COLO668 (cell line): ENCODE data around the gene TGM3.

Experiments
- DNase-seq: peaks from one replicate; lab custom pipeline; 2025; ENCODE audit not compliant: unreplicated experiment; lab: John Stamatoyannopoulos, UW

Gene TGM3

DNA sequence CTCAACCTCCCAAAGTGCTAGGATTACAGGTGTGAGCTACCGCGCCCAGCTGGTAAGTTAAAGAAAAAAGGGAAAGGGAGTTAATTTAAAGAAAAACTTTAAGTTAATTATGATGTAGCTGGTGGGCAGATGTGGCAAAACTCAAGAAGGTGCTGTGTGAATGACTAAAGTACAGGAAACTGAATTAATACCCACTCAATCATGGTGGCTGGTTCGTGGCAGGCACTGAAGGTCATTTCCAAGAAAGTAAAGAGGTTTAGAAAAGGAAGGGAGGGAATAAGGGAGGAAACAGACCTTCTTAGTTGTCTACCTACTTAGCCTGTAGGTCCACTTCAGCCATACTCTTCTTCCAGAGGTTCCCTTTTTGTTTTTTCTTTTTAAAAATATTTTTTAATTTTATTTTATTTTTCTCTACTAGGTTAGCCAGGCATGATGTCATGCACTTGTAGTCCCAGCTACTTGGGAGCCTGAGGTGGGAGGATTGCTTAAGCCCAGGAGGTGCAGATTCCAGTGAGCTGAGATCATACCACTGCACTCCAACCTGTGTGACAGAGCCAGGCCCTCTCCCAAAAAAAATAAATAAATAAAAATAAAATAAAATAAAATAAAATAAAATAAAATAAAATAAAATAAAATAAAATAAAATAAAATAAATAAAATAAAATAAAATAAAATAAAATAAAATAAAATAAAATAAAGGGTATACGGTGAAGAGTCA lies 11.9 kb upstream of the TGM3 start:
- no peak for DNase-seq

GRCh38 chr20:2285193-2285592 lies 10.6 kb upstream of the TGM3 start:
- no peak for DNase-seq

- no peak for DNase-seq
Measured at GRCh38 chr20:2285613-2286012, 10.2 kb upstream of the TGM3 start.

DNA sequence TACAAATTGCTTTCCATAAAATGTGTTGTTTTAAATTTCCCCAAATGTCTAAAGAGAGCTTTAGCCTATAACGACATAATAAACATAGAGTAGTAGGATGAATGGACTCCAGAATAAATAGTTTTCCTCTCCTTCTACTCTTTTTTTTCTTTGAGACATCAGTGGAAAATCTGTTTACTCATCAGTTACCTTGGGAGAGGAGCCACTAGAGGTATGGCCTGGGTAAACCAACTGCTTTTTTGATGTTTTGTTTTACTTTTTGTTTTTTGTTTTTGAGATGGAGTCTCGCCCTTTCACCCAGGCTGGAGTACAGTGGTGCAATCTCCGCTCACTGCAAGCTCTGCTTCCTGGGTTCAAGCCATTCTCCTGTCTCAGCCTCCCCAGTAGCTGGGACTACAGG lies 8.3 kb upstream of the TGM3 start:
- no peak for DNase-seq

- no peak for DNase-seq
Measured at GRCh38 chr20:2289475-2289874, 6.3 kb upstream of the TGM3 start.

DNA sequence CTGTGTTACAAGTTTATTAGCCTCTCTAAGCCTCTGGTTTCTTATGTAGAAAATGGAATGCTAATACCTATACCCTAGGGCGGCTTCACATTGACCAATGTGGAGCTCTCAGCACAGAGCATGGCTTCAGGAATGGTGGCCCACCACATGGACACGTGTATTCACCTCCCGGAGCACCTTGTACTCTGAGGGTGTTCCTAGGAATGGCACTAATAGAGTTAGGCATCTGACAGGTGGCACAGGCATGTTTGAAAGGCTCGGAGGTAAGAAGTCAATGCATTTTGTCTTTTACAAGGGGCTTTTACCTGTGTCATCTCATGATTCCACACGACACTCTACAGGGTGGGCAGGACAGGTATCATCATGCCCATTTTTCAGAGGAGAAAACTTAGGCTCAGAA lies 5.3 kb upstream of the TGM3 start:
- DNase-seq: no peak

GRCh38 chr20:2292416-2293110 lies 3.2 kb upstream of the TGM3 start:
- no peak for DNase-seq

GRCh38 chr20:2293486-2293885 lies 2.3 kb upstream of the TGM3 start:
- no peak for DNase-seq

DNA sequence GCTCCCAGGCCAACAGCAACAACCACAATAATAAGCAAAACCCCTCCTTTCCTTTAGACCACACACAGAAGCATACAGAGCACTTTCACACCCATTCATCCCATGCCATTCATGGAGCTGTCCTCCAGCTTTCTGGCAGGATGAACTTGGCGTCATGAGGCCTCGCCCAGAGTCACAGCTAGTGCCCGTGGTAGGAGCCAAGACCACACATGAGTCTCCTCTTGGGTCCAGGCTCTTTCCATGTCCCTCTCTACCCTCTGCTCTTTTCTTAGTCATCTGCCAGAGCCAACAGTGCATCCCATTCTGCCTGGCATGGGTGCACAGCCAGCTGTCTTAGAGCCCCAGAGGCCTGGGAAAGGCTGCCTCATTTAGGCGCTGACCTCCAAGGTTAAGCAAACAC lies 1.8 kb upstream of the TGM3 start:
- DNase-seq: no peak

- DNase-seq: no peak
Measured at GRCh38 chr20:2295286-2295685, 515 bp upstream of the TGM3 start.

GRCh38 chr20:2296524-2297356 lies 939 bp downstream of the TGM3 start:
- peak; percentile 14 for DNase-seq

- DNase-seq: no peak
Measured at GRCh38 chr20:2297357-2297728, 1.5 kb downstream of the TGM3 start.

DNA sequence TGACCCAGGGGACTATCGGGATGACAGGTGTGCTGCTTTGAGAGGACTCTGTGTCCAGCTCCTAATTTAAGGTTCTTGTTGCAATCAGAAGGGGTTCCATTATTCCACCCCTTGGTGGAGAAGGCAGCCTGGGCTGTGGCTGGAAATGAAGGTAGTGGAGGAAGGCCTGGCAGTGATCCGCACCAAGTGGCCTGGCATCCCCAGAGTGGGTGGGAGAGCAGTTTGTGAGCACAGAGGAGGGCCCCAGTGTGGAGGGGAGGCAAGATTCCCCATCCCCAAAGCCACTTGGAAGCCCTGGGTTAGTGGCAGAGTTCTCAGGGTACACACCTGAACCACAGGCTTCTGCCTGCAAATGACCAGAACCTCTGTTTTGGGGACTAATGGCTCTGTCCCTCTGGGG lies 2.3 kb downstream of the TGM3 start:
- peak; percentile 17 for DNase-seq

DNA sequence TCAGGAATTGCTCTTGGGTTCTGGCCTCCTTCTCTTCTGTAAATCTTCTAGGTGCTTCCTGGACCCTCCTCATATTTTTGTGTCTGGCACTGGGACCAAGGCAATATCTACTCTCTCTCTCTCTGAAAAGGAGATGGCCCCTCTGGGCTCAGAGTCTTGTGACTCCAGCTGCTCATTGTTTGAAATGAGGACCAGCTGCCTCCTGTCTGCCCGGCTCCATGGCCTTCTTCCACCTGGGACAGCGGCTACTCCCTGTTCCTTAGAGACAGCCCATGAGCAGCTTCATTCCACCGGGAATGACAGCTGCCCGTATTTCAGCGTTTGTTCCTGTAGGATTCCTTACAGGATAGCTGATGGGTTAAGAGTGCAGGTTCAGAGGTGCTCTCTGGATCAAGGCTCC lies 2.9 kb downstream of the TGM3 start:
- DNase-seq: no peak

DNA sequence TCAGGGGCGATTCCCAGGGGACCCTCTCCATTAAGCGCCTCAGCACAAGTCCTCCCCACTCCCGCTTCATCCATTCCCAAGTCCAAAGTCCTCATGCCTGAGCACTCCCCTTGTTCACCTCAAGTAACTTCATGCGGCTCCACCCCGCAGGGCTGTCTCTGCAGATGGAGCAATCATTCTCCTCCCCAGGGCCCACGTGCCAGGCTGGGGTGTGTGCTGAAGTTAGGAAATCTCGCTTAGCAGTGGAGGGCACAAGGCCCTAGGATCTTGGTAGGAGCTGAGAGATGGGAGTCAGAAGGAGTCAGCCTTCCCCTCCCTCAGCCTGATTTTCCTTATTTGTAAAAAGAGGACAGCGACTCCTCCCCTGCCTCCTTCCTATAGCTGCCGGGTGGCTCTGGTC lies 3.5 kb downstream of the TGM3 start:
- no peak for DNase-seq

DNA sequence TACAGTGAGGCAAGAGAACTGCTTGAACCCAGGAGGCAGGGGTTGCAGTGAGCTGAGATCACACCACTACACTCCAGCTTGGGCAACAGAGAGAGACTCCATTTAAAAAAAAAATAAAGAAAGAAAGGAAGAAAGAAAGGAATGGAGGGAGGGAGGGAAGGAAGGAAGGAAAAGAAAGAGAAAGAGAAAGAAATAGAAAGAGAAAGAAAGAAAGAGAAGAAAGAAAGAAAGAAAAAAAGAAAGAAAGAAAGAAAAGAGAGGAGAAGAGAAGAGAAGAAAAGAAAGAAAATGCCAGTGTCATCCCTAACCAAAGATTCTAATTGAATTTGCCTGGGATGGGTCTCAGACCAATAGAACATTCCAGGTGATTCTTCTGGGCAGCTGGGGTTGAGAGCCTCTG lies 4.2 kb downstream of the TGM3 start:
- DNase-seq: no peak

GRCh38 chr20:2300420-2300819 lies 4.6 kb downstream of the TGM3 start:
- no peak for DNase-seq

GRCh38 chr20:2301164-2301622 lies 5.4 kb downstream of the TGM3 start:
- DNase-seq: no peak

DNA sequence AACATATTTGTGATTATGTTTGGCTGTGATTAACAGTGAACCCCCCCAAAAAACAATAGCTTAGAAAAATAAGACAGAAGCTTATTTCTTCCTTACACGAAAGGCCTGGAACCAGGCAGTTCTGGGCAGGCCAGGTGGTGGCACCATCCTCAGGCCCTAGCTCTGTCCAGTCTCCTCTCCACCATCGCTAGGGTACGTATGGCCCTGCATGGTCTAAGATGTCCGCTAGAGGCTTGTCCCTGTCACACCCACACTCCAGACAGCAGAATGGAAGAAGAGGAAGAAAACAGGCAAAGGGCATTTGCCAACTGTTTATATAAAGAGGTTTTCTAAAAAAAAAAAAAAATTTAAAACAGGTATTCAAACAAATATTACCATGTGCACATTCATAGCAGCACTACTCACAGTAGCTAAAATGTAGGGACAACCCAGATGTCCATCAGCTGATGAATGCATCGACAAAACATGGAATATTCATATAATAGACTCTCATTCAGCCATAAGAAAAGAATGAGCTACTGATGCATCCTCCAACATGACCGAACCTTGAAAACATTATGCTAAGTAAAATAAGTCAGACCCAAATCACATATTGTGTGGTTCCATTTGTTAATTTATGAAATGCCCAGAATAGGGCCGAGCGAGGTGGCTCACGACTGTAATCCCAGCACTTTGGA lies 6.7 kb downstream of the TGM3 start:
- no peak for DNase-seq

DNA sequence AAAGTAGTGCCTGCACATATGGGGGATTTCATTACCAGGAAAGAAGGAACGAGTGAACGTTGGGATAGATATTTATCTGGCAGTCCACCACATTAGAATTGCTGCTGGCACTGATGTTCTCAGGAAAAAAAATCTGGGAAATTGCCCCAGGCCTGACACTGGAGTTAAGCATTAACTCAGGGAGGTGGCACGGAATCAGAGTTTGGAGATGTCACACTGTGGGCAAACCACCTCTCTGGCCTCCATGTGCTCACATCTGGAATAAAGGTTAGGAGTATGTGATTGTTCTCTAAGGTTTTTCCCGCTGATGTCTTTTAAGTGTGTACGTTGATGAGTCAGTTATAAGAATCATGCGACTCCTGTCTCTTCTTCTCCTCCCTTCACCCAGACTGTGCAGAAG lies 7.9 kb downstream of the TGM3 start:
- no peak for DNase-seq

DNA sequence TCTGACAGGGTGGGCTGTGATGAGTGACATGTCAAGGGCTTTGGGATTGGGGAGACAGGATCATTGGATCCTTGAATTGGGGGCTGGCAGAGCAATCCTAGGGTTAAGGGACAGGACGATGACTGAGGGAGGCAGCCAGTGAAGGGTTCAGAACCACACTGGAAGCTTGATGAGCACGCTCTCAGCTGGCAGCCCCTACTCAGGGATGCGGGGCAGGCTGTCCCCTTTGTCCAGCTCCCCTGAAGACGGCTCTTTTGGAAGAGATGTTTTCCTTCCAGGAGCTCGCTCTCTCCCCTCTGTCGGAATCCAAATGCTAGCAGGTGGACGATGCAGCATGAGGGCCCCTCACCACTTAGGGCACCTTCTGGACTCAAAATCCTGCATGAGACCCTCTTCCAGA lies 8.4 kb downstream of the TGM3 start:
- DNase-seq: no peak
